GM12878 (cell line): ENCODE measurements around the gene TEX12. TPM values are rescaled to one million over a fixed set of nuclear protein-coding genes. Genes with fewer than 3 reads are reported as not detected.

Experiments
- CBFB ChIP-seq: IDR thresholded peaks from 2 replicates; pipeline ENCODE4 v1.6.1; 2016; ENCODE audit warnings: antibody characterized with exemption, low read depth
- CUX1 ChIP-seq: IDR thresholded peaks from 2 replicates; pipeline ENCODE4 v1.6.1; 2012; ENCODE audit warnings: improper control_type of control experiment, low read depth, low read length; ENCODE audit not compliant: insufficient replicate concordance
- EGR1 ChIP-seq, 2 experiments: IDR thresholded peaks; 1 replicate in 1 of 2; 2 replicates in 1 of 2; pipeline ENCODE4 v1.6.1; 2011 to 2012; ENCODE audit warnings: low read depth in 2 of 2, low read length in 2 of 2, borderline replicate concordance in 1 of 2, mild to moderate bottlenecking in 1 of 2, moderate library complexity in 1 of 2
- LARP7 ChIP-seq: fragments of 450-650 bp; IDR thresholded peaks from 2 replicates; pipeline ENCODE4 v1.6.1; 2017; ENCODE audit warnings: mild to moderate bottlenecking
- MEF2A ChIP-seq: IDR thresholded peaks from 2 replicates; pipeline ENCODE4 v1.6.1; 2011; ENCODE audit warnings: low read depth, mild to moderate bottlenecking, low read length, moderate library complexity; ENCODE audit not compliant: insufficient read depth
- MXI1 ChIP-seq: fragments of 150-350 bp; IDR thresholded peaks from 2 replicates; pipeline ENCODE4 v1.6.1; 2011; ENCODE audit warnings: low read depth, mild to moderate bottlenecking, inconsistent platforms, low read length, improper control_type of control experiment
- RCOR1 ChIP-seq: conservative IDR thresholded peaks from 2 replicates; pipeline ENCODE4 v1.6.1; 2012; ENCODE audit warnings: low read depth, low read length, improper control_type of control experiment
- polyA plus RNA-seq, 11 experiments: library from polyadenylated mRNA; depleted of rRNA in 4 of 11; unstranded in 6 of 11; stranded (reverse) in 5 of 11; fragments of >200 nt; fragmentation: Nextera tagmentation in 4 of 11; fragmentation: Illumina TruSeq in 1 of 11; extraction: Ambion mirVana in 4 of 11; extraction: Trizol in 1 of 11; gene quantifications; 1 replicate in 1 of 11; 2 replicates in 10 of 11; pipeline versions ENCODE4 v1.2.1 to v1.2.3, GENCODE V29; 2011 to 2016; ENCODE audit warnings: inconsistent platforms in 2 of 11, missing spikeins in 2 of 11, low read depth in 1 of 11
- total RNA-seq, 4 experiments: library from RNA; depleted of rRNA in 3 of 4; stranded (reverse); fragments of >200 nt in 3 of 4; fragmentation: Illumina TruSeq in 1 of 4; extraction: Trizol in 1 of 4; gene quantifications; 2 replicates each; pipeline versions ENCODE4 v1.2.1 to v1.2.3, GENCODE V29; 2013 to 2021

Gene TEX12
- total and polyA plus RNA-seq, 10 of the 15 experiments (the other 5 are each of a cell fraction or from before 2014, with no cell fraction given): 0.11 to 1.3 (median 0.40) TPM; not detected in 2

GRCh38 chr11:112156956-112157766, 10.0 kb upstream of the TEX12 start (continued):
- TF ChIP-seq EGR1 (IDR thresholded peaks at IDR 0.05; ENCODE audit: borderline replicate concordance in 1 of 2, low read depth in 2 of 2, low read length in 2 of 2) (no peak), MXI1 (no peak), LARP7 (no peak), CBFB (no peak), RCOR1 (no peak), CUX1 (no peak), MEF2A (no peak)
- TF ChIP-seq, all 136 proteins: peak for 0
